RPMI8226 (cell line): ENCODE results near the gene WNT16.
A peak's percentile ranks its signal among the peaks of the same experiment; 100 is the strongest.
"Not testable (repeated sequence)": the region's sequence is repeated elsewhere in the genome, so short reads cannot be mapped to it uniquely, and the experiment has no call there.

ENCODE experiments used
- DNase-seq: peaks from one replicate; pipeline ENCODE4 v3.0.0-alpha.2; 2015

The WNT16 gene, protein sequence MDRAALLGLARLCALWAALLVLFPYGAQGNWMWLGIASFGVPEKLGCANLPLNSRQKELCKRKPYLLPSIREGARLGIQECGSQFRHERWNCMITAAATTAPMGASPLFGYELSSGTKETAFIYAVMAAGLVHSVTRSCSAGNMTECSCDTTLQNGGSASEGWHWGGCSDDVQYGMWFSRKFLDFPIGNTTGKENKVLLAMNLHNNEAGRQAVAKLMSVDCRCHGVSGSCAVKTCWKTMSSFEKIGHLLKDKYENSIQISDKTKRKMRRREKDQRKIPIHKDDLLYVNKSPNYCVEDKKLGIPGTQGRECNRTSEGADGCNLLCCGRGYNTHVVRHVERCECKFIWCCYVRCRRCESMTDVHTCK

DNA sequence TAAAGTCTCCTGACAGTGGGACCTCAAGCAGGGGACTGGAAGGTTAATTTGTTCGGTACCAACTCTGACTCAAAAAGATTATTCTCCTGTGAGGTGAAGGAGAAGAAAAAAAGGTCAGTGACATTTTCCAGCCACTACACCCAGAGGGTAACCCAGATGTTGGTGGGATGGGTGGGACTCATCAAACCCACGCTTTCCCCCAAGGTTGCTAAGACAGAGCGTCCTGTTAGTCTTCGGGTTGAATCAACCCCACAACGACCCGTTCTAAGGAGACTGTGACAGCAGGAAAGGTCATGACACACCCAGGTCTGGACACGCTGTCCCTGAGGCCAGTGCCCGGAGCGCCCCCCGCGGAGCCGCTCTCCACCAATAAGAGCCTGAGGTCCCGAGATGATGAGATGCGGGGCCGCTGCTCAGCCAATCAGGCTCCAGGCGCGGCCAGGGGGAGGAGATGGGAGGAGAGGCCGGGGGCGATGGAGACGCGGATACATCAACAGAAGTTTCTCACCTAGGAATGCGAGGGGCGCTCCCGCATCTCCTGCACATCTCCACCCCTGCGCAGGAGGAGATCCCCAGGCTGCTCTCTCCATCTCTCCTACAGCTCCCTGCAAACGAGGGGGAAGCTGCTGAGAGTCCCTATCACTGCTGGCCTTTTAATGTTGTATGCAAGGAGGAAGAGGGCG lies at the start of gene WNT16:
TSS of gene WNT16 (plus strand) at position 493 of the 683 bp plus-strand sequence. CDS start 293 bp downstream, outside the sequence.
- DNase-seq, result no peak

DNA sequence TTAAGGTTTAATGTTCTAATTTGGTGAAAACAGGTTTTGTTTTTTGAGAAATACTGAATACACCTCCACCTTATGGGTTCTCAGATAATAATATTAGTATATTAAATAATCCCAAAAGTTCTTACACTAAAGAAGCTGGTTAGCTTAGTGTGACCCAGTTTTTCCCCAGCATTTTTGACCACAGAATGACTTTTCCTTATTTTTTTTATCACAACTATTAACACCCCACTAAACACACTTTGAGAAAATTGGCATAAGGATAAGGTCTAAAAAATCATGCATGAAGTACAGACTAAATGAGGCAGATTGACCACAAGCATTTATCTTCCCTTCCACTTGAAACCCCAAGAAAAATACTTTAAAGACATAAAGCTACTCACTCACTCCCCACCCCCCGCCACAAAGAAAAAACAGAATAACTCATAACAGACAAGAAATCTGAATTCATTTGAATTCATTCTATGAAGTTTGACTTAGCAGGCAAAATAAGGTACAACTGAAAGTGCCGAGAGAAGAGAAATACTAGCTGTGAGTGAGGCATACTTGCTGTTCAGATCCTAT lies 49.7 kb upstream of the WNT16 start:
- peak; percentile 36 for DNase-seq

DNA sequence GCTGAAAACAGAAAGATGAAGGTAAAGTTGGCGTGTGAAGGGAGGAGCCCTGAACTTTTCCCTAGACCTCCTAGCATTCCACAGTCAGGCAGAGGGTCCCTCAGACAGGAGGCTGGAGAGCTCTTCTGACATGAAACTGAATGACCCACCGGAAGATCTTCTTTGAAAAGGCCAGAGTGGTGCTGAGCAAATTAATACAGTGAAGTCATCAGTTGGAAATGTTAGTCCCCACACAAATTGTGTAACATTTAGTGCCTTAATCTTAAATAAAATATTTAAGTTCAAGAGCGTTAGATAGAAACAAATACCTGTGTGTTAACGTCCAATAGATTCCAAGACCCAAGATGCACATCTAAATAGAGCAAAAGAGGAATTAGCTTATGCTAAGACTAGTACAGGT lies 49.0 kb upstream of the WNT16 start:
- DNase-seq, result no peak

DNA sequence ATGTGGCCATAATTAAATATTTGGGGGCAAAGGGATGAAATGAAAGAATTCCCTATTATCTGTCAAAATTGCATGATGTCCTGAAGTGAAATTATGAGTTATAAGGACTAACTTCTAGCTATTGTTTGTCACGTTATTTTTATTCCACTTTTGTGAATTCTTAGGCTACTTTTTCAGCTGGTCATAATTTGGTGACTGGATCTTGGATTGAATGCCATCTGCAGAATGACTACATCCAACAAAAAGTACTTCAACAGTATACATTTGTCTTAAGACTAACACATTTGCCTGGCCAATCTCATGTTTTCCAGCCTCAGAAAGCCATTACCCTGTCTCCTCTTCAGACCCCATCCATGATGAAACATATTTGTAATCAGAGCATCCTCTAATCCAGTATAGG lies 48.1 kb upstream of the WNT16 start:
- DNase-seq, result no peak

DNA sequence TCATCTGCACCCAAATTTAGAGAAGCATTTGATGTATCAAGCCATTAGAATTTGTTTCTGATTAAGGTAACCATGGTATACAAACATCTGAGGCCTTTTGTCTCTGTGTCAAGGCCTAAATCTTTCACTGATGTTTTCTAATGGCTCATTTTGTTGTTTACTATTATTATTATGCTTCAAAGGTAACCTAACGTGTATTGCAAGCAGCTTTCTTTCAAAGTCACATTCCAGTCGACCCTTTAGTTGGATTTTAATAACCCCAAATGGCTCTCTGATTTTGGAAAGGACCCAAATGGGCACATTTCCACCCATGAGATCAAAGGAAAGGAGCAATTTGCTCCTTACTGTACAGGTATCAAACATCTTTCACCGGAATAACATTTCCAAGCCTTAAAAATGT lies 46.7 kb upstream of the WNT16 start:
- no peak for DNase-seq

DNA sequence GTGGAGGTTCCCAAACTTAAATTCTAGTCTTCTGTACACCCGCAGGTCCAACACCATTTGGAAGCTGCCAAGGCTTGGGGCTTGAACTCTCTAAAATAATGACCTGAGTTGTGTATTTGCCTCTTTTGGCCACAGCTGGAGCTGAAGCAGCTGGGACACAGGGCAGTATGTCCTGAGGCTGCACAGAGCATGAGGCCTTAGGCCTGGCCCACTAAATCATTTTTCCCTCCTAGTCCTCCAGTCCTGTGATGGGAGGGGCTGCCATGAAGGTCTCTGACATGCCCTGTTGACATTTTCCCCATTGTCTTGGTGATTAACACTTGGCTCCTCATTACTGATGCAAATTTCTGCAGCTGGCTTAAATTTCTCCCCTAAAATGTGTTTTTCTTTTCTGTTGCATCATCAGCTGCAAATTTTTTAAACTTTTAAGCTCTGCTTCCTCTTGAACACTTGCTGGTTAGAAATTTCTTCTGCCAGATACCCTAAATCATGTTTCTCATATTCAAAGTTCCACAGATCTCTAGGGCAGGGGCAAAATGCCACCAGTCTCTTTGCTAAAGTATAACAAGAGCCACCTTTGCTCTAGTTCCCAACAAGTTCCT lies 43.6 kb upstream of the WNT16 start:
- no peak for DNase-seq

DNA sequence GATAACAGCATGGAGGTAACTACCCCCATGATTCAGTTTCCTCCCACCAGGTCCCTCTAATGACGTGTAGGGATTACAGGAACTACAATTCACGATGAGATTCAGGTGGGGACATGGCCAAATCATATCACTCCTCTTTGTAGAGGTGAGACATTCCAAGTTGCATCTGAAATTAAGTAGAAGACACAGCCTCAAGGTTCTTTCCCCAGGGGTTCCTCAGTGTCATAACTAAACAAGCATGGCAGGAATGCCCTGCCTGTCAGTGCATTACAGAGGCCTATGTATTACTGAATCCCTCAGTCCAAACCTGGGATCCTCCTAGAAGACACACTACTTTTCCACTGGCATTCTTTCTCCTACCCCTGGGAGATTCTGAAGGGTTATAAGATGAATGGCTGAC lies 42.6 kb upstream of the WNT16 start:
- no peak for DNase-seq

DNA sequence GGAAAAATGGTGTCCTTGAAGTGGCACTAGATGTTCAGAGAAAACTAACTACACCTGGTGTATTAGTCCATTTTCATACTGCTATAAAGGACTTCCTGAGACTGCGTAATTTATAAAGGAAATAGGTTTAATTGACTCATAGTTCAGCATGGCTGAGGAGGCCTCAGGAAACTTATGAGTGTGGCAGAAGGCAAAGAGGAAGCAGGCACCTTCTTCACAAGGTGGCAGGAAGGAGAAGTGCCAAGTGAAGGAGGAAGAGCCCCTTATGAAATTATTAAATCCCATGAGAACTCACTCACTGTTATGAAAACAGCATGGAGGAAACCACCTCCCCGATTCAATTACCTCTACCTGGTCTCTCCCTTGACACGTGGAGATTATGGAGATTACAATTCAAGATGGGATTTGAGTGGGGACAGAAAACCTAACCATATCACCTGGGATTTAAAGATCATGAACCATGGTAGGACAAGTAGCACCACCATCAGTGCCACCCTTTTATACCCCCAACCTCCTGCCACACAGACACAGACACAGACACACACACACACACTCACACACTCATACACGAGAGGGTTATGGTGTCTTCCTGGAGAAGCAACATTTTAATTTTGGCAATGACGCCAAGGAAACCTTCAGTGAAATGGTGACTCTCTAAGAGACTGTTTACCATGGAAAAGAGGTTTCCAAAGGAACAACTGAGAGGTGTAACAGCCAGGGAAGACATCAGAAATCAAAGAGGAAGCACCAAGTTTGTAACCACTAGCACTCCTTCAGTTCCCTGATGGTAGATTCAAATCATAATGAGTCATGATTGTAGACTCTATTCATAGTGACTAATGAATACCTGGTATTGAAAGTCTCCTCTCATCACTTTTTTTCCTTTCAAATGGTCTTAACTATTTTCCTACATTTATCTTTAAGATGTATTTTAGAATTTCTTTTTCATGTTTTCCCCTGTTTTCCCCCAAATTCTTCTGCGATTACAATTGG lies 41.8 kb upstream of the WNT16 start:
- no peak for DNase-seq

DNA sequence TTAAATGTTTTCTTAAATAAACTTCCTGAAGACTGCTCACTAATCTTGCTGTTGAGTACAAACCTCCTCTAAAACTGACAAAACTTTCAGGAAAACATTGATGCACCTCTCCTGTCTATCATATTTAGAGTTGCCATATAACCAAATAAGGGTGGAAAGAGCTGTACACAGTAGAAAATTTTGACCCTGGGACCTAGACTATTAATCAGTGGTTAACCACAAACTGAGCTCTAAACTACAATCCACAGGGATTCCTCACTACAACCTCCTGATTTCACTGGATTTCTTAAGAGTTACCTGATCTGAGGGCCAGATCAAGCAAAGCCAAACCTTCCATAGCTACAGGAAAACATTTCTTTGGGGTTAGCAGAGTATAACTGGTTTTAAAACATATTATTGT lies 39.9 kb upstream of the WNT16 start:
- no peak for DNase-seq

DNA sequence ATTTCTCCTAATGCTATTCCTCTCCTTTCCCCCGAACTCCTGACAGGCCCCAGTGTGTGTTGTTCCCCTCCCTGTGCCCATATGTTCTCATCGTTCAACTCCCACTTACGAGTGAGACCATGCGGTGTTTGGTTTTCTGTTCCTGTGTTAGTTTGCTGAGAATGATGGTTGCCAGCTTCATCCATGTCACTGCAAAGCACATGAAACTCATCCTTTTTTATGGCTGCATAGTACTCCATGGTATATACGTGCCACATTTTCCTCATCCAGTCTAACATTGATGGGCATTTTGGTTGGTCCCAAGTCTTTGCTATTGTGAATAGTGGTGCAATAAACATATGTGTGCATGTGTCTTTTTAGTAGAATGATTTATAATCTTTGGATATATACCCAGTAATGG lies 38.9 kb upstream of the WNT16 start:
- DNase-seq, result not testable (repeated sequence)

DNA sequence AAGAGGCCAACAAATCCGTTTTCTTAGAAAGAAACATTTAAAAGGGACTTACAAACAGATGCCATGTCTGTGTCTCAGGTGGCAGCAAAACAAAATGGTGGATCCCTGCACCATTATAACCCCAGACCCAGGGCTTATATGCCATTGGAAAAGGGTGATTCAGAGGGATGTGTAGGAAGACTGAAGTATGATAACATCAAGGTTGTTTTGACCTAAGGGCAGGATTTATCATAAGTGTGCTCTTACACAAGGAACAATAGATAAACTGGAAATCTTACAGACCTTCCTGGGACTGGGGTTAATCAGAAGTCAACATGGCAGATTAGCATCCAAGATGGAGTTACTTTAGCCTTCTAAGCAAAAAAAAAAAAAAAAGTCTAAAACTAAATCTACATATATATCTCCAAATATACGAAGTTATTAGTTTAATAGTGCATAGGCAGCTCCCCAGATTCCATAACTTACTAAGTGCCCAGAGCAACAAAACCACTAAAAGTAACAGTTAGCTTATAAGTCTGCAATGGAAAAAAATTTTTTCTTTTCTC lies 34.3 kb upstream of the WNT16 start:
- no peak for DNase-seq

DNA sequence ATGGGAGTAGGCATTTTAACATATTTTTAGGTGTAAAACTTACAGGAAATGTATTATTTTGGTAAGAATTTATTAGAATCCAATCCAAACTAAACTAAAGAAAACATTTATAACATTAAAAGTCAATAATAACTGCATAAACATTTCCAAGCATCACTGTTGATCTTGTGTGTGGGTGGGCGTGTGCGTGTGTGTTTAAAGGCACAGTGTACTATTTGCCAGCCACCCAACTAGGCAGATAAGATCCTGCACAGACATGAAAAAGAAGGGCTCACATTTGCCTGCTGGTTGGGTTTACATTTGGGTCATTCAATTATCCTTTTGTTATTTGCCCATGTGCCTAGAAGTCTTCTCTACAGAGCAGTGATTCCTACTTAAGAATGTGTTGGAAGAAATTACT lies 31.0 kb upstream of the WNT16 start:
- no peak for DNase-seq

DNA sequence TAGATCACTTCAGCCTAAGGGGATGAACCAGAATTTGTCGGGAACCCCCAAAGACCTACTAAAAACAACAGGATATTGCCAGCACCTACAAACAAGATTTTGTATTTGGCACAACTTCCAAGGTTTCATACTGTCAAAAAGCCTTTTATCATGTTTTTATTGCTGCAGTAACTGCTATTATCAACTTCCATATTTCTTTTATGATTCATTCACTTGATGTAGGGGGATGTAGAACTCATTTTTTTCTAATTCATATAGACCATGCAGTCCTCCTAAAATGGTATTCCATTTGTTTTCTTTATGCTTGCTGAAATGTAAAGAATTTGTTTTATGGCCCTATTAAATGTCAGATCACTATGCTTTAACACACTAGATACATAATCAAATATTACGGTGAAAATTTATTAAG lies 30.0 kb upstream of the WNT16 start:
- no peak for DNase-seq

DNA sequence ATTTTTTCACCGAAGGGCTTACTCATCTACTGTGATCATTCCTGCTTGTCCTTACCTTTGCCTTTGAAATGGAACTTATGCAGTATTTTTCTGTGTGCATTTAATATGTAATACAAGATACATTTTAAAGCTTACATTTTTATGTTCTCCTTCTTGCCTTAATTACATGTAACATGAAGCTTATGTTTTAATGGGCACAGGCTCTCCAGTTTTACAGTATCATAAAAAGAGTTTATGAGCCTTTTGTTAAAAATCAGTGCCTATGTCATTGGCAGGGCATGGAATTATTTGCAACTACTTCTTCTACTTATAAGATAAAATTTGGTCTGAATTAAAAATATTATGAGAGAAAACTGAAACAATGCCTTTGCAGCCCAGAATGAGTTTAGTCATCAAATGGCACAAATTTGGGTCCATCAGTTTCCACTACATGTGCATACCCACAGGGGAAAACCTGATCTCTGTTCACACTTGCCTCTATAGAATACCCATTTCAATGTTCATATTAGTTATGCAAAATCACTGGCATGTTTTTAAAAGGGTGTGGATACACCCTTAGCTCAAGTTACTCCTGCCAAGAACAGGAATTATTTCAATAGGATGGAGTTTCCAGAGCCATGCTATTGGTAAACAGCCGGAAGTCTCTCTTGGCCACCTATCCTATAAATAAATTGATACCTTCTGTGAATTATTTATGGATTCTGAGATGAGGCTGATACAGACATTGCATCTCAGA lies 27.9 kb upstream of the WNT16 start:
- DNase-seq, result no peak

DNA sequence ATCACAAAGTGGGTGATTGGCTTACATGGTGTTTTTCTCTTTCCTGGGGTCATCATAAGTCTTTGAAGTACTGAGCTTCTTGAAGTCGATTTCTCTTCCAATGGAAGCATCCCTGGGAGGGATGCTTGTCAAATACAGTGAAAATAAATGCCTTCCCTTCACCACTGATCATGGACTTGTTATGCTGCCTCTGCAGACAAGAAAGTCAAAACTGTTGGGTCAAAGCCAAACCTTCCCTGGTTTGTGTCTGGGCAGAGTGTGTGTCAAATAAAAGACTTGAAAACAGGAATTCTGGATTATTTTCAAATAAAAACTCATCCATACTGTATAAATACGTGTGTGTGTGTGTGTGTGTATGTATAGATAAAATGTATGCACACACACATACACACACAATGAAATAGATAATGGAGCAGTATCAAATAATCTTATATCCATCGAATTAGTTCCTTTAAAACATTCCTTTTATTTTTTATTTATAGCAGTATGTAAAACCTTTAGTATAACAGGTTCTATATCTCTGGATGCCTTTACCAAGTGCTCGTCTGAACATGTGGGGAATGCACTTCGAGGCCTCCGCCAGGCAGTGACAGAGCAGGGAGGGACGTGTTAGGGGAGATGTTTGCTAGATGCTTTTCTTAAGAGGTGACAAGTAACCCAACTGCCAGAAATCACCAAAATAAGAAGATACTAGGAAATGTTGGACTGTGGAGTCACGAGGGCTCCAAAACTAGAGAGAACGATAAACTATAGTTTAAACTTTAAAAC lies 27.2 kb upstream of the WNT16 start:
- DNase-seq, result no peak

DNA sequence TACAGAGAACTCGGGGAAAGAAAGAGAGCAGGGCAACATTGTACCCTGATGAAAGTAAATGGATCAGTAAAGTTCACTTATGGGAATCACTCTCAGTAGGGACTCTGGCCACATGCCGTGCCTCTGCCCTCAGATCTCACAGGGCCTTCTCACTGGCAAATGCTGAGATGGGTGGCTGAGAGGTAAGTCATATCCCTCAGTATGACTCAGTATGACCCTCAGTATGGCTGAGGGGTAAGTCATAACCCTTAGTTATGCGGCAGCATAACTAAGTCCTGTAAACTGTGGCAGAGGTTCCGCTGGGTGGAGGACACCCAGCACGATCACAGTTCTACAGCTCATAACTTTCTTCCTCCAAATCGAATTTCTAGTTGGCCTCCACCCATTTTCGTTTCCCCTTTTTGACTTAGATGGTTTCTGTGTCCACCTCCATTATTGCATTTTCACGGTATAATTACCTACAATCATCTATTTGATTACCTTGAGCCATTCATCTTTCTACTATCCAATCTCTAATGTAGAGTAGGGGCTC lies 26.5 kb upstream of the WNT16 start:
- peak; percentile 58 for DNase-seq

DNA sequence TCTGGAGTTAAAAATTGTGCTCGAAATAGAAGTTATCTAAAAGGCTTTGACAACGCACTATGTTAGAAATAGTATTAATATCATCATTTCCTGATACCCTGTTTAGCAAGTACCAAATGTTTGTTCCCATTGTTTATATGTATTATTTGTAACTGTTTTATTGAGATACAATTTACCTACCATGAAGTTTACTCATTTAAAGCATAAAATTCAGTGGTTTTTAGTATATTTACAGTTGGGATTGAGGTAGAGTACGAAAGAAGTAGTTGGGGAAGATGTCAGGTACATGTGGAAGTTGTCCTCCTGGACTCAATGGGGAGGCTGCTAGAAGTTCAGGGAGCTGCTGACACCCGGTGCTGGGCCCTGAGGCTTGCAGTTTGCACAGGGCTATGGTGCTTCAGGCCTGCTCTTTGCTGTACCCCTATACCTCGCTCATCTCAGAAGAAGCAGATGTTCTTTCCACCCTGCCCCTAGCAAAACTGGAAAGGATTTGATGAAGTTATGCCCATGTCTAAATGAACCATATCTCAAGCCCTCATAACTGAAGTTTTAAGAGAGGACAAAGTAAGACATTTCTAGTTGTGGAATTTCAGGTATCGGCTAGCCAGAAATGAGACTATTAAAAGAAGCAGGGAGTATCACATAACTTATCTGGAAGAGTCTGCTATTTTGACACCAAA lies 25.2 kb upstream of the WNT16 start:
- DNase-seq, result no peak

DNA sequence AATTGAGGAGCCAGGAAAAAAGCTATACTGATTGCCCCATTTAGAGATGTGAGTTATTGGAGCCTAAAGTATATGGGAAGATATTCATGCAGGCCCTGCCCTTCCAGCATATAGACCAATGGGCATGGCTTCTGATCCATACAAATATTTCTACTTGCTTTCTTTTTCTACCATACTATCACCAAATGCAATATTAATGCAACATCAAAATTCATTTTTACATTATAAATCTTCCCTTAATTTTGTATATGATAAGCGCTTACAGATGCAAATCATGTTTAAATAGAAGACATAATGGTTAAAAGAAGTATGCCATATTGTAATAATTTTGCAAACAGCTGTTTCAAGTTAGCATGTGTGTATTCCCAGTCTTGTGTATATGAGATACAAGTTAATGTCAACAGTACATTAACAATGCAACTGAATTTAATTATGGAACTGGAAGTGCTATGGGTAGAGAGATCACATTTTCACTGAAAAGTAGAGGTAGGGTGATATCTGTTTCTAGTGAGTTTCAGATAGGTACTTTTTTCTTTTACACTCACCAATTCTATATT lies 24.6 kb upstream of the WNT16 start:
- no peak for DNase-seq

DNA sequence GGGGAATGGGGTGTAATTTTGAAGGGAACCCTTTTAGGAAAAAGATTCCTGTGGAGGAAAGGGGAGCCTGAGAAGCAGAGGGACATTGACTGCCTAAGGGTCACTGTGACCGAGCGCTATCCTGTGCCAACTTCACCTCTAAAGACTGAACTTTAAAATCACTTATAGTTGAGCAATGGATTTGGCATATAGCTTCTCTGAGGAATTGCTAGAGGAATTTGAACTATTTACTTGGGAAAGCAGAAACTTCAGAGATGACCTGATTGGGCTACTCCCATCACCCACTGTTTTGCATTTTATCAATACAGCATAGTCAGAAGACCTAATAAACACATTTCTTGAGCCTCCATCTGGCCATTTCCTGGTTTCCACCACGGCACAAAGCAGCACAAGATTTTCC lies 23.7 kb upstream of the WNT16 start:
- DNase-seq, result no peak

DNA sequence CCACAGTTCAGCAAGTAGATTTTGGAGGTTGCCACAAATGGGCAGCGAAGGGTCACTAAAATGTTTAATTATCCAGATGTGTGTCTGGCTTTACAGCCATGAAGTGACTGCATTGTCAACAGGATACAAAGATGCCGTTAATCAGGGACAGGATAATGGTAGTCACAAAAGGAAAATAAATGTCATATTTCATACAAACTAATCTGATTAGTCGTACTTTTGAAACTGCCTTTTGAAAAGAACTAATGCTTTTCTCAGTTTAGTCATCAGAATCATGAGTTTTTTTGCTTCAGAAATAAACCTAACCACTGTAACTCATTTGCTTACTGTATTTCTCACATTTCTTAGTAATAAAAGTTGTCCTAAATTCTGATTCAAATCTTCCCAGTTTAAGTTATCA lies 22.2 kb upstream of the WNT16 start:
- DNase-seq, result no peak
